ENCODE measurements around the gene GLB1L2.

GLB1L2 gene

DNA sequence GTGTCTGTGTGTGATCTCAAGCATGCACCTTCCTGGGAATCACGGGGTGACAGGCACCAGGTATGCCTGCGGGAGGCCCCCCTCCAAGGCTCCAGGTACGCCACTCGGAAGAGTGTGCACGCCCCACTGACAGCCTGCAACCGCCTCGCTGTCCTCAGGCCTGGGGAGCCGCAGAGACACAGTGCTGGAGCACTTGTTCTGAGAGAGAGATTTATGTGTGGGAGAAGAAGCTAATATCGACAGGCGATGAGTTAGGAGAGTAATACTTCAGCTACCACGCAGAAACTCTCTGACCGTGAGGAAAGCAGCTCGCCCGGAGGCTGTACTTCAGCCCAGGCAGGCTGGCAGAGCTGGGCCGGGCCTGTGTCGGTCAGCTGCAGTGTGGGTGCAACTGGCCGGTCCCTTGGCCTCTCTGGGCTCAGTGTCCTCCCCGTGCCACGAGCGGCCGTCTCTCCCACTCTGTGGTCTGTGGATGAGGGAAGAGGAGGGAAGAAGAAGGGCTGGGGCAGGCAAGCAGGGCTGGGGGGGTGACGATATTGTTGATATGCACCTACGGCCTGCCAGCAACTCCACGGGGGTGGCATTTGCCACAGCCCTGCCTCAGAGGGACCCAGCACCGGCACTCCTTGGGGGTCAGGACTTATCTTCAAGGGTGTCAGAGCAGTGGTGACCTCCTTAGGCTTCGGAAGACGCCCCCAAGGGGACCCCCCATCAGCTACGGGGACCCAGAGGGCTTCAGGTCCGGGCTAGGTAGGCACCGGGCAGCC is 73.0 kb downstream of the GLB1L2 start:
- no peaks in the 10 kb centered on the region for H3K36me3 Mint-ChIP-seq
- H3K4me1 Mint-ChIP-seq (ENCODE audit: low read depth): peaks cover 3% of the 10 kb centered on the region
- H3K4me3 Mint-ChIP-seq: no peak overlapping the region
- H3K9me3 Mint-ChIP-seq (ENCODE audit: low read depth): no peaks in the 10 kb centered on the region
- no peak overlapping the region for H3K27ac Mint-ChIP-seq
- peaks cover 23% of the 10 kb centered on the region for H3K27me3 Mint-ChIP-seq

DNA sequence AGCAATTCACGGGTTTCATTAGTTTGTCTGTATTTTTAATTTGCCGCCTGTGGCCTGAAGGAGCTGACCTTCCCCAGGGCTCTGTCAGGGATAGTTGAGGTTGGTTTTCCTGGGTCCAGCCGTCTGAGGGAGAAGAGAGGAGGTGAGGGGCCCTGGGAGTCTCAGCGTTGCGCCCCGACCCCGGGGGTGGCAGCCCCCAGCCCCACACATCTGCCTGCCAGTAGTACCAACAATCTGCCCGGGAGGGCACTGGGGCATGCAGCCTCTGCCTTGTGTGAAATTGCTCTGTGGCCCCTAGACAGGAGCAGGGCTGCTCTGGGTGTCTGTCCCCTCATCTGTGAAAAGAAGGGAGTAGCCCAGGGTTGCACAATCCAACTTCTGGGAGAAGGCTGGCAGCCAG is 73.6 kb downstream of the GLB1L2 start:
- Mint-ChIP-seq H3K36me3 (no peaks in the 10 kb centered on the region), H3K9me3 (ENCODE audit: low read depth) (no peaks in the 10 kb centered on the region), H3K27ac (no peak overlapping the region), H3K4me1 (ENCODE audit: low read depth) (peaks cover 9% of the 10 kb centered on the region), H3K4me3 (no peak overlapping the region), H3K27me3 (peaks cover 25% of the 10 kb centered on the region)

DNA sequence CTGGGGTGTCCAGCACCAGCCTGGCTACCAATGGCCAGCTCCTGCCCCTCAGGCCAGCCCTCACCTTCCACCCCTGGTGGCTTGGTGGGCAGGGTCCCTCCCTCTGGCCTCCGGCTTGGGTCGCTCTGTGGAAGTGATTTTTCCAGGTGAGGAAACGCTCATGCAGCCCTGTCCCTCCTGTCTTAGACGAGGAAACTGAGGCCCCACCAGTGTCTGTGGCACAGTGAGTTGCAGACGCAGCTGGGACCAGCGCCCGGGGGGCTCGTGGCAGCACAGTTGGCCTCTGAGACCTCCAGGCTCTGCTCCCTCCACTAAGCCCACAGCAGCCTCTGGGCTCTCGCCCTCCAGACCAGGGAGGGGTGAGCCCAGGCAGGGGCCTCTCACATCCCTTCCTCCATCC is 74.1 kb downstream of the GLB1L2 start:
- no peak overlapping the region for H3K4me3 Mint-ChIP-seq
- peaks cover 28% of the 10 kb centered on the region for H3K27me3 Mint-ChIP-seq
- no peaks in the 10 kb centered on the region for H3K9me3 Mint-ChIP-seq (ENCODE audit: low read depth)
- H3K27ac Mint-ChIP-seq: no peak overlapping the region
- peaks cover 11% of the 10 kb centered on the region for H3K4me1 Mint-ChIP-seq (ENCODE audit: low read depth)
- no peaks in the 10 kb centered on the region for H3K36me3 Mint-ChIP-seq

DNA sequence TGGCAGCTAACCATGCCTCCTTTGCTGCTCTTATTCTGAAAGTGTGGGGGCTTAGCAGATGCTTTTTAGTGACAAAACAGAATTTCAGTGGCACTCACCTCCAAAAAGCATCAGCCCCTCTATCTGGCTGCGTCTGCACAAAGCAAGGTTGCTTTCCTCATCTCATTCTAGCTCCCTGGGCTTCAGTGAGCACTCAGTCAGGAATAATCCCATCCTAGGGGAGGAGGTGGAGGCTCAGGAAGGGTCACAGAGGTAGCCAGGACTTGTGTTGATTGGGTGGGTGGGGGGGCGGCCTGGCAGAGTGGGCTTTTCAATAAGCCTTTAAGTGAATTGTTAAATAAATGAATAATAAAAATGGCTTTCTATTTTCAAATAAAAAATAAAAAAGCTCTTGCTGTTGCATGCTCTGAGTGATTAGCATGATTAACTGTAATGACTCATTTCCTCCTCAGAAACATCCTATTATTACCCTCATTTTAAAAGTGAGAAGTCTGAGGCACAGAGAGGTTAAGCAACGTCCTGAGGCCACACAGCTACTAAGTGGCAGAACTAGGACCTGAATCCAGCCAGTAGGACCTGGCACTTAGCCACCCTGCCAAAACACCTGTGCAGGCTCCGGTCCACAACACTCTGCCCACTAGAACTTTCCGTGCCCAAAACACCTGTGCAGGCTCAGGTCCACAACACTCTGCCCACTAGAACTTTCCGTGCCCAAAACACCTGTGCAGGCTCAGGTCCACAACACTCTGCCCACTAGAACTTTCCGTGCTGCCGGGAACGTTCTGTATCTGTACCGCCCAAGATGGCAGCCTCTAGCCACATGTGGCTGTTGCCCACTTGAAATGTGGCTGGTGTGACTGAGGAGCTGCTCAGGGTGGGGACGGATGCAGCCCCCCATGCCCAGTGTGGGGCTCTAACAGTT is 74.7 kb downstream of the GLB1L2 start:
- peaks cover 26% of the 10 kb centered on the region for H3K27me3 Mint-ChIP-seq
- H3K4me3 Mint-ChIP-seq: no peak overlapping the region
- H3K4me1 Mint-ChIP-seq (ENCODE audit: low read depth): peaks cover 16% of the 10 kb centered on the region

GRCh38 chr11:134407321-134407828 is 75.6 kb downstream of the GLB1L2 start:
- no peak overlapping the region for H3K4me3 Mint-ChIP-seq
- H3K4me1 Mint-ChIP-seq (ENCODE audit: low read depth): peaks cover 16% of the 10 kb centered on the region
- no peaks in the 10 kb centered on the region for H3K36me3 Mint-ChIP-seq
- H3K9me3 Mint-ChIP-seq (ENCODE audit: low read depth): no peaks in the 10 kb centered on the region
- H3K27me3 Mint-ChIP-seq: peaks cover 26% of the 10 kb centered on the region
- H3K27ac Mint-ChIP-seq: no peak overlapping the region

More for the DNA sequence above, 74.7 kb downstream of the GLB1L2 start:
- Mint-ChIP-seq H3K27ac (no peak overlapping the region), H3K36me3 (no peaks in the 10 kb centered on the region), H3K9me3 (ENCODE audit: low read depth) (no peaks in the 10 kb centered on the region)

- H3K4me1 Mint-ChIP-seq (ENCODE audit: low read depth): peaks cover 18% of the 10 kb centered on the region
- H3K9me3 Mint-ChIP-seq (ENCODE audit: low read depth): no peaks in the 10 kb centered on the region
- no peak overlapping the region for H3K4me3 Mint-ChIP-seq
- no peaks in the 10 kb centered on the region for H3K36me3 Mint-ChIP-seq
- peaks cover 26% of the 10 kb centered on the region for H3K27me3 Mint-ChIP-seq
- no peak overlapping the region for H3K27ac Mint-ChIP-seq
Observed at GRCh38 chr11:134407923-134408322, 76.1 kb downstream of the GLB1L2 start.

DNA sequence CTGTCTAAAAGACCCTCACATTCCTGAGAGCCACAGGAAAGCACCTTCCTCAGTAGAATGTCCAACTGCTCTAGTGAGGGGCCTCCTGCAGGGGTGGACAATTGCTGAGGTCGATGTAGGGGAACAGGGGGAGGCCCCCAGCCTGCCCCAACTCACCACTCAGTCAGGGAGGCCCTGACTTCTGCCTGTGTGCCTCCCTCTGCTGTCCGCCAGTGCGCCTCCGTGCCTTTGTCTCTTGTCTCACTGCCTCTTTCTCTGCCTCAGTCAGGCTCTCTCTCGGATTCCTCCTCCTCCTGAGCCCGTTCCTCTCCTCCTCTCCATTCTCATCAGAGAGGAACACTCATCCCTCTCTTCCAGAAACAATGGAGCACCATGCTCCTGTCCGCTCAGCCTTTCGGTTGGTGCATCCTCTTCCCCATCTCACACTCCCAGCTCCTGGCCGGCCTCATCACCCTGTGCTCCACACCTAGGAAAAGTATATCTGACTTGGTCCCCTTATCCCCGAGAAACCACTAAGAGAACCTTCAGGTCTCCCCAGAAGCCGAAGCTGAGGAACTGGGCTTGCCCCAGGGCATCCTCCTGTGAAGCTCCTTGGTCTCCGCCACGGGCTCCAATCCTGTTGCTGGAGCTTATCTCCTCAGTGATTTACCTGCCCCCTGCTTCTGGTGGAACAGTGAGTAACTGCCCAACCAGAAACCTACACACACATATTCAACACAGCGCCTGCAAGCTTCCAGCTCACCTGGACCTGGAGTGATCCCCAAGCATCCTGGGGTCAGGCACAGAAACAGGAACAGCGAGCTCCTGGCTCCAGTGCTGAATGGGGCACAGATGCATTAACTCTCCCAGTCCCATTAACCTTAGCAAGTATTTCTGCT is 78.0 kb downstream of the GLB1L2 start:
- peaks cover 23% of the 10 kb centered on the region for H3K27me3 Mint-ChIP-seq
- H3K27ac Mint-ChIP-seq: no peak overlapping the region
- no peaks in the 10 kb centered on the region for H3K9me3 Mint-ChIP-seq (ENCODE audit: low read depth)
- H3K4me3 Mint-ChIP-seq: peak overlapping the region; percentile 38
- peaks cover 22% of the 10 kb centered on the region for H3K4me1 Mint-ChIP-seq (ENCODE audit: low read depth)
- no peaks in the 10 kb centered on the region for H3K36me3 Mint-ChIP-seq

DNA sequence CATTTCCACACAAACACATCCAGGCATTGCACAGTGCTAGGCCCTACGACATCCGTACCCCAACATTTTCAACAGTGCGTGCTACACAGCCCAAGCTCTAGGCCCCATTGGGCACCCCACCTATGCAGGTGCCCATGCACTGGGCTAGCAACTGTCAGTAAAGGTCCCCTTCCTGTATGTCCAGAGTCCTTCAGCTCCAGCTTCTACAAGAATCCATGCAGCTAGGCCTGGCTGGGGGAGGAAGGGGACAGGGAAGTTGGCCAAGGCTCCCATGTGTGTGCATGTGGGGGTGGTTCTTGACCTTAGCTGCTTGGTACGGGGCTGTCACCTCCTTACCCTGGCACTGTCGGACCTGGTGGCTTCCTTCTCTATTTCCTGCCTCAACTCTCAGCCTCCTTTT is 79.0 kb downstream of the GLB1L2 start:
- H3K4me3 Mint-ChIP-seq: peak overlapping the region; percentile 68
- no peak overlapping the region for H3K27ac Mint-ChIP-seq
- H3K9me3 Mint-ChIP-seq (ENCODE audit: low read depth): no peaks in the 10 kb centered on the region
- peaks cover 25% of the 10 kb centered on the region for H3K27me3 Mint-ChIP-seq
- no peaks in the 10 kb centered on the region for H3K36me3 Mint-ChIP-seq
- H3K4me1 Mint-ChIP-seq (ENCODE audit: low read depth): peaks cover 22% of the 10 kb centered on the region

DNA sequence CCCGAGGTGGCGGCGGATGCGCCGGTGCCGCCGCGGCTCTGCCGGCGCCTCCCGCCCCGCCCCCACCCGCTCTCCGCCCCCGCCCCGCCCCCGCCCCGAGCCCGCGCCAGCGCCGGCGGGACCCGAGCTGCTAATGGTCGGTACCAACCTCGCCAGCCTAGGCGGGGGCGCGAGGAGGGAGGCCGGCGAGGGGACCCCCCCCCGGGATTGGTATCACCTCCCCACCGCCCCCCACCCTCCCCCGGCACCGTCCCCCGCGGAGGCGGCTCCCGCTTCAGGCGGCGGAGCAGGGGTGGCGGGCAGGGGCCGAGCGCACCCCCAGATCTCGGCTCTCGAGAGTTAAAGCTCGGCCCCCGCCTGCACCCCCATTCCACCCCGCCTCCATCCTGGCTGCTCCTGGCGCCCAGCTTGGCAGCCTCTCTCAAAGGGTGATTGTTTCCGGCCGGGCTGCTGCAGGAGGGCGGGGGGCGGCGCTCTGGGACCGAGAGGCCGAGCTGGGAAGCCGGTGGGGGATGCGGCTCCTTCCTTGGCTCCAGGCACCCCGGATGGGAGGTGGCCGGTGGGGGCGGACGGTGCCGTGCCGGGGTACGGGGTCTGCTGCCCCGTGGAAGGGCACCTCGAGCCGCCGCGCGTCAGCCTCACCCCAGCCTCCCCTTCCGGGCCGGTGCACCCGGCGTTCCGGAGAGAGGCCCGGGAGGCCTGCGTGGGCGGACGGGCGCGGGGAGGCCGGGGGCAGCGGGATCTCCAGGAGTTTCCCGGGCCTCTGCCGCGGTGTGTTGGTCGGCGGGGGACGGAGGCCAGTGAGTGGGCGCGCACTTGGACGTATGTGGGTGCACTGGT is 80.6 kb downstream of the GLB1L2 start, which contains the start of gene B3GAT1:
Gene B3GAT1, minus strand, starts transcription at position 40 of the 840 bp plus-strand sequence. CDS start 24,583 bp downstream, outside the sequence.
- Mint-ChIP-seq H3K36me3 (no peaks in the 10 kb centered on the region), H3K27me3 (peaks cover 29% of the 10 kb centered on the region), H3K4me1 (ENCODE audit: low read depth) (peaks cover 20% of the 10 kb centered on the region), H3K9me3 (ENCODE audit: low read depth) (no peaks in the 10 kb centered on the region), H3K4me3 (peak within 1 kb of the TSS; percentile 68), H3K27ac (no peak within 1 kb of the TSS)

- peak overlapping the region; percentile 68 for H3K4me3 Mint-ChIP-seq
- H3K9me3 Mint-ChIP-seq (ENCODE audit: low read depth): no peaks in the 10 kb centered on the region
- H3K27me3 Mint-ChIP-seq: peaks cover 26% of the 10 kb centered on the region
- H3K27ac Mint-ChIP-seq: no peak overlapping the region
- no peaks in the 10 kb centered on the region for H3K36me3 Mint-ChIP-seq
- peaks cover 20% of the 10 kb centered on the region for H3K4me1 Mint-ChIP-seq (ENCODE audit: low read depth)
Observed at GRCh38 chr11:134413043-134413825, 81.4 kb downstream of the GLB1L2 start.

GRCh38 chr11:134413826-134414731 is 82.3 kb downstream of the GLB1L2 start:
- H3K4me3 Mint-ChIP-seq: peak overlapping the region; percentile 68
- no peak overlapping the region for H3K27ac Mint-ChIP-seq
- H3K36me3 Mint-ChIP-seq: no peaks in the 10 kb centered on the region
- H3K9me3 Mint-ChIP-seq (ENCODE audit: low read depth): no peaks in the 10 kb centered on the region
- peaks cover 20% of the 10 kb centered on the region for H3K4me1 Mint-ChIP-seq (ENCODE audit: low read depth)
- peaks cover 26% of the 10 kb centered on the region for H3K27me3 Mint-ChIP-seq

Data from activated naive CD8-positive, alpha-beta T cell (primary cell).